HepG2 (cell line): ENCODE measurements around the gene SLC35A3. TPM values are rescaled to one million over a fixed set of nuclear protein-coding genes. Genes with fewer than 3 reads are reported as not detected.

ENCODE experiments used
- ATAC-seq: fragments of 200-7000 bp; cut with Tn5 transposase; 3 replicates; pipeline ENCODE4 v1.9.1; 2020; ENCODE audit warnings: mild to moderate bottlenecking, moderate library complexity
- BruUV-seq: library from RNA; stranded (reverse); fragments of 400-500 nt; replicated peaks from 2 replicates; lab custom pipeline; 2021; lab: Mats Ljungman, UMichigan
- CTCF ChIA-PET: fragments of 300-600 bp; formaldehyde crosslinking; extraction: SDS; loops from one replicate; lab custom pipeline; 2021; ENCODE audit warnings: low total read pairs, inconsistent platforms, low intra/inter-chr PET ratio; lab: Yijun Ruan, JAX
- POLR2A ChIA-PET: fragments of 350-600 bp; sonication (Branson Sonifier 250); formaldehyde crosslinking; loops from one replicate; lab custom pipeline; 2020; ENCODE audit warnings: antibody characterized with exemption, inconsistent platforms; lab: Yijun Ruan, JAX
- DNase-seq: peaks from one replicate; pipeline ENCODE4 v3.0.0-alpha.2; 2015; ENCODE audit warnings: low spot score
- FAIRE-seq: peaks from 3 replicates; lab custom pipeline; 2011; peaks lifted over from hg19 to GRCh38; lab: Jason Lieb, UNC
- H2AFZ ChIP-seq: one replicate; pipeline ENCODE4 v1.6.1; 2011; ENCODE audit warnings: low read length, inconsistent platforms
- H3K27ac ChIP-seq: fragments of 300-600 bp; 3 replicates; pipeline ENCODE4 v1.8.0; 2011; ENCODE audit warnings: mixed run types, mild to moderate bottlenecking, mixed read lengths, low read length, inconsistent platforms; ENCODE audit not compliant: insufficient read depth; ENCODE audit errors: extremely low read length
- H3K27me3 ChIP-seq, 2 experiments: fragments of 200-600 bp in 1 of 2; 2 replicates in 1 of 2; 3 replicates in 1 of 2; pipeline versions ENCODE4 v1.6.0 to v1.8.0; 2011; ENCODE audit warnings: low read length in 2 of 2, mild to moderate bottlenecking in 2 of 2, moderate library complexity in 2 of 2, inconsistent platforms in 1 of 2; ENCODE audit not compliant: insufficient read depth in 2 of 2, control insufficient read depth in 1 of 2
- H3K36me3 ChIP-seq, 2 experiments: fragments of 200-600 bp in 1 of 2; replicated peaks in 1 of 2; 2 replicates in 1 of 2; 3 replicates in 1 of 2; pipeline versions ENCODE4 v1.5.1 to v1.8.0; 2011; ENCODE audit warnings: low read length in 2 of 2, inconsistent platforms in 1 of 2; ENCODE audit not compliant: insufficient read depth in 2 of 2, control insufficient read depth in 1 of 2
- H3K4me1 ChIP-seq: 2 replicates; pipeline ENCODE4 v1.5.1; 2012; ENCODE audit warnings: low read length, inconsistent platforms; ENCODE audit not compliant: insufficient read depth
- H3K4me2 ChIP-seq: 2 replicates; pipeline ENCODE4 v1.6.0; 2011; ENCODE audit warnings: low read depth, low read length, inconsistent platforms
- H3K4me3 ChIP-seq, 3 experiments: fragments of 200-600 bp in 1 of 3; sonication (generic), shearing (Covaris generic) in 1 of 3; replicated peaks in 1 of 3; 2 replicates each; pipeline ENCODE4 v1.5.1; 2011 to 2016; ENCODE audit warnings: low read length in 3 of 3, inconsistent platforms in 2 of 3, low read depth in 2 of 3, mild to moderate bottlenecking in 2 of 3, control low read depth in 1 of 3, mixed read lengths in 1 of 3; ENCODE audit not compliant: insufficient read depth in 1 of 3
- H3K79me2 ChIP-seq: one replicate; pipeline ENCODE4 v1.6.1; 2011; ENCODE audit warnings: low read length, inconsistent platforms; ENCODE audit not compliant: insufficient read depth
- H3K9ac ChIP-seq: 2 replicates; pipeline ENCODE4 v1.6.0; 2011; ENCODE audit warnings: mild to moderate bottlenecking, low read depth, low read length, inconsistent platforms; ENCODE audit not compliant: insufficient read depth
- H3K9me3 ChIP-seq: 2 replicates; pipeline ENCODE4 v1.5.1; 2012; ENCODE audit warnings: mild to moderate bottlenecking, low read length
- H4K20me1 ChIP-seq: 2 replicates; pipeline ENCODE4 v1.6.0; 2011; ENCODE audit warnings: inconsistent platforms, mild to moderate bottlenecking, low read length, moderate library complexity; ENCODE audit not compliant: insufficient read depth
- CBFB ChIP-seq: sonication (generic); formaldehyde crosslinking; IDR thresholded peaks from 2 replicates; pipeline ENCODE4 v1.4.0; 2020; ENCODE audit warnings: missing genetic modification reagents
- ELF4 ChIP-seq: sonication (generic); formaldehyde crosslinking; IDR thresholded peaks from 2 replicates; pipeline ENCODE4 v1.5.0; 2020; ENCODE audit warnings: missing genetic modification reagents, mild to moderate bottlenecking, moderate library complexity, borderline replicate concordance
- GABPA ChIP-seq, 2 experiments: IDR thresholded peaks; 2 replicates each; pipeline ENCODE4 v1.6.1; 2011 to 2016; ENCODE audit warnings: low read depth in 2 of 2, low read length in 1 of 2, missing biosample characterization in 1 of 2, missing genetic modification characterization in 1 of 2
- HNRNPL ChIP-seq: fragments of 200-400 bp; formaldehyde crosslinking; IDR thresholded peaks from 2 replicates; pipeline ENCODE4 v1.6.1; 2017; ENCODE audit warnings: mild to moderate bottlenecking, low read depth, low read length
- PCBP2 ChIP-seq: fragments of 200-400 bp; formaldehyde crosslinking; optimal IDR thresholded peaks from 2 replicates; pipeline ENCODE3; 2018; ENCODE audit warnings: low read length, low read depth; ENCODE audit not compliant: poor library complexity, severe bottlenecking
- POGZ ChIP-seq: sonication (generic); formaldehyde crosslinking; IDR thresholded peaks from 2 replicates; pipeline ENCODE4 v1.4.0; 2020; ENCODE audit warnings: mild to moderate bottlenecking, missing genetic modification reagents
- RORA ChIP-seq: sonication (generic); formaldehyde crosslinking; IDR thresholded peaks from 2 replicates; pipeline ENCODE4 v1.5.0; 2020; ENCODE audit warnings: mild to moderate bottlenecking, missing genetic modification reagents, moderate library complexity
- SAP130 ChIP-seq: IDR thresholded peaks from 2 replicates; pipeline ENCODE4 v1.6.1; 2016; ENCODE audit warnings: low read depth
- SNAPC2 ChIP-seq: sonication (generic); formaldehyde crosslinking; IDR thresholded peaks from 2 replicates; pipeline ENCODE4 v1.8.1; 2022; ENCODE audit warnings: mild to moderate bottlenecking, missing genetic modification reagents
- SP1 ChIP-seq, 2 experiments: fragments of 450-650 bp in 1 of 2; sonication (generic) in 1 of 2; formaldehyde crosslinking in 1 of 2; IDR thresholded peaks; 2 replicates each; pipeline versions ENCODE4 v1.4.0 to v1.6.1; 2016 to 2020; ENCODE audit warnings: missing genetic modification reagents in 1 of 2
- ZNF337 ChIP-seq: sonication (generic); formaldehyde crosslinking; IDR thresholded peaks from 2 replicates; pipeline ENCODE4 v1.5.1; 2020; ENCODE audit warnings: missing genetic modification reagents, low read depth, mild to moderate bottlenecking, borderline replicate concordance
- ZNF512 ChIP-seq: sonication (generic); formaldehyde crosslinking; IDR thresholded peaks from 2 replicates; pipeline ENCODE4 v1.4.0; 2020; ENCODE audit warnings: mild to moderate bottlenecking, missing genetic modification reagents
- ZNF567 ChIP-seq: sonication (generic); formaldehyde crosslinking; IDR thresholded peaks from 2 replicates; pipeline ENCODE4 v1.8.1; 2023; ENCODE audit warnings: mild to moderate bottlenecking, missing genetic modification reagents, borderline replicate concordance
- ZNF7 ChIP-seq: IDR thresholded peaks from 2 replicates; pipeline ENCODE4 v1.6.1; 2016; ENCODE audit warnings: missing biosample characterization, missing genetic modification reagents
- ZNF788 ChIP-seq: sonication (generic); formaldehyde crosslinking; IDR thresholded peaks from 2 replicates; pipeline ENCODE4 v1.5.0; 2020; ENCODE audit warnings: mild to moderate bottlenecking, missing genetic modification reagents, borderline replicate concordance
- WGBS: methylation state at CpG from one replicate; pipeline ENCODE4 v1.1.6; 2017; ENCODE audit warnings: low lambda C conversion rate; 5-methylcytosine and 5-hydroxymethylcytosine counted together
- in situ Hi-C: cut with HindIII; loops from 2 replicates; pipeline ENCODE4 v1.10.0; 2017; ENCODE audit warnings: low pct_unique_long_range_greater_than_20kb; ENCODE audit not compliant: extremely low pct_ligation_motif_present
- intact Hi-C: fragments of 100-400 bp; cut with micrococcal nuclease; formaldehyde crosslinking; loops from one replicate; pipeline ENCODE4 v1.10.0; 2022; ENCODE audit not compliant: unreplicated experiment
- polyA plus RNA-seq, 8 experiments: library from polyadenylated mRNA; depleted of rRNA in 3 of 8; stranded (reverse) in 7 of 8; unstranded in 1 of 8; fragments of >200 nt; fragmentation: Illumina TruSeq in 4 of 8; extraction: Trizol in 4 of 8; gene quantifications; 2 replicates each; pipeline versions ENCODE4 v1.2.1 to v1.2.3, GENCODE V29; 2011 to 2016; ENCODE audit warnings: low read depth in 4 of 8, missing spikeins in 1 of 8, mixed read lengths in 1 of 8; ENCODE audit not compliant: insufficient read depth in 1 of 8
- total RNA-seq, 5 experiments: library from RNA; depleted of rRNA; stranded (reverse); fragments of >200 nt; fragmentation: Illumina TruSeq; extraction: Trizol; gene quantifications; 2 replicates each; pipeline ENCODE4 v1.2.3, GENCODE V29; 2016; ENCODE audit warnings: low read depth in 1 of 5

Gene SLC35A3
- total and polyA plus RNA-seq, 2 of the 13 experiments (the other 11 are each of a cell fraction or from before 2014, with no cell fraction given) = 11.2 to 24.9 TPM

- TF ChIP-seq HNRNPL (no peak), ZNF567 (CRISPR knock-in tag) (no peak), SAP130 (CRISPR knock-in tag) (no peak), SNAPC2 (no peak)
- TF ChIP-seq, all 625 proteins: peak for 0
Observed at GRCh38 chr1:100053727-100054126, 83.9 kb downstream of the SLC35A3 start (continued).

- H3K4me2 ChIP-seq = no peak overlapping the region
- intact Hi-C loops = no loop called here
- TF ChIP-seq GABPA (IDR thresholded peaks at IDR 0.05; ENCODE audit: low read depth, low read length) (no peak), GABPA (CRISPR knock-in tag; IDR thresholded peaks at IDR 0.05; ENCODE audit: low read depth) (no peak), POGZ (no peak)
- peaks cover 15 to 52% of the 10 kb centered on the region in 2 experiments for H3K36me3 ChIP-seq
- peaks cover 15% of the 10 kb centered on the region for H3K79me2 ChIP-seq
- BruUV-seq = no TSS peak
- H3K27me3 ChIP-seq = no peaks in the 10 kb centered on the region
- in situ Hi-C loops = no loop called here
- FAIRE-seq = no peak
- ChIA-PET CTCF (no interaction called here), POLR2A (no interaction called here)
- H3K9ac ChIP-seq = no peak overlapping the region
- no peaks in the 10 kb centered on the region for H3K9me3 ChIP-seq
- H3K4me1 ChIP-seq = no peaks in the 10 kb centered on the region
- DNase-seq = no peak
- ATAC-seq = no peak
- H3K4me3 ChIP-seq = no peak overlapping the region
- H4K20me1 ChIP-seq = 0 out of 2 replicates have a peak, but pooled peaks cover 3% of the 10 kb centered on the region
- H2AFZ ChIP-seq = no peak overlapping the region
- no peak overlapping the region for H3K27ac ChIP-seq
- WGBS = 99% methylated on average over 3 of the region's 3 CpGs
Observed at GRCh38 chr1:100061681-100062080, 91.9 kb downstream of the SLC35A3 start.

GRCh38 chr1:100065183-100065968 is 95.6 kb downstream of the SLC35A3 start:
- ATAC-seq = no peak
- POLR2A ChIA-PET = no interaction called here
- Histone ChIP-seq H2AFZ (no peak overlapping the region), H3K36me3 (peaks cover 22 to 76% of the 10 kb centered on the region in 2 experiments), H3K9ac (no peak overlapping the region), H3K4me1 (no peaks in the 10 kb centered on the region), H3K4me2 (no peak overlapping the region), H3K27me3 (no peaks in the 10 kb centered on the region), H3K4me3 (no peak overlapping the region), H3K27ac (no peak overlapping the region), H3K79me2 (peaks cover 3% of the 10 kb centered on the region), H4K20me1 (0 out of 2 replicates have a peak, but pooled peaks cover 3% of the 10 kb centered on the region), H3K9me3 (no peaks in the 10 kb centered on the region)
- WGBS = 96% methylated on average over 1 of the region's 1 CpG
- BruUV-seq = no TSS peak
- CTCF ChIA-PET = no interaction called here
- no peak for FAIRE-seq
- no peak for DNase-seq
- intact Hi-C loops (no loop called here), in situ Hi-C loops (no loop called here)
- TF ChIP-seq CBFB (CRISPR knock-in tag) (no peak), ZNF7 (CRISPR knock-in tag) (no peak), ZNF337 (CRISPR knock-in tag) (no peak), ELF4 (CRISPR knock-in tag) (no peak), ZNF788 (CRISPR knock-in tag) (no peak), PCBP2 (peak; percentile 94), SP1 (IDR thresholded peaks at IDR 0.05) (0 out of 2 replicates have a peak, but pooled peaks have one; percentile 20), SP1 (CRISPR knock-in tag; IDR thresholded peaks at IDR 0.05) (no peak), ZNF512 (CRISPR knock-in tag) (0 out of 2 replicates have a peak, but pooled peaks have one; percentile 70), RORA (CRISPR knock-in tag) (no peak)
